PC-3 (cell line): ENCODE results near the gene USF1. TPM values are rescaled to one million over a fixed set of nuclear protein-coding genes. Genes with fewer than 3 reads are reported as not detected.

Experiments
- ATAC-seq: fragments of 200-7000 bp; cut with Tn5 transposase; 2 replicates; pipeline ENCODE4 v1.9.1; 2020; ENCODE audit warnings: mild to moderate bottlenecking, moderate library complexity
- BruUV-seq: library from RNA; stranded (reverse); fragments of 400-500 nt; replicated peaks from 2 replicates; lab custom pipeline; 2021; lab: Mats Ljungman, UMichigan
- CTCF ChIA-PET: fragments of 300-600 bp; sonication (Branson Sonifier 250); formaldehyde crosslinking; loops from one replicate; lab custom pipeline; 2022; ENCODE audit warnings: antibody characterized with exemption; lab: Charles Lee
- POLR2A ChIA-PET: fragments of 300-600 bp; sonication (Branson Sonifier 250); formaldehyde crosslinking; loops from one replicate; lab custom pipeline; 2022; ENCODE audit warnings: antibody characterized with exemption; ENCODE audit not compliant: unreplicated experiment; lab: Charles Lee
- DNase-seq: peaks from one replicate; pipeline ENCODE4 v3.0.0-alpha.2; 2015
- H2AFZ ChIP-seq: fragments of 300-600 bp; sonication (generic); 2 replicates; pipeline ENCODE4 v1.6.0; 2016; ENCODE audit warnings: antibody characterized with exemption, low read length
- H3F3A ChIP-seq: fragments of 300-600 bp; sonication (generic); one replicate; pipeline ENCODE4 v1.6.0; 2017; ENCODE audit warnings: antibody characterized with exemption, low read length, control low read depth, mild to moderate bottlenecking; ENCODE audit not compliant: unreplicated experiment
- H3K27ac ChIP-seq: fragments of 300-600 bp; sonication (generic); 2 replicates; pipeline ENCODE4 v1.5.1; 2016; ENCODE audit warnings: mild to moderate bottlenecking, low read length
- H3K27me3 ChIP-seq: fragments of 300-600 bp; sonication (generic); 2 replicates; pipeline ENCODE4 v1.6.1; 2016; ENCODE audit warnings: low read length, mixed read lengths
- H3K36me3 ChIP-seq: fragments of 300-600 bp; sonication (generic); 2 replicates; pipeline ENCODE4 v1.6.1; 2016; ENCODE audit warnings: low read depth, mixed run types, low read length, mixed read lengths
- H3K4me1 ChIP-seq: fragments of 300-600 bp; sonication (generic); 2 replicates; pipeline ENCODE4 v1.5.1; 2016; ENCODE audit warnings: low read length; ENCODE audit not compliant: insufficient read depth
- H3K4me2 ChIP-seq: fragments of 300-600 bp; sonication (generic); 2 replicates; pipeline ENCODE4 v1.6.0; 2016; ENCODE audit warnings: low read length
- H3K4me3 ChIP-seq: fragments of 300-600 bp; sonication (generic); 2 replicates; pipeline ENCODE4 v1.5.1; 2016; ENCODE audit warnings: mild to moderate bottlenecking, low read length, mixed read lengths
- H3K79me2 ChIP-seq: fragments of 300-600 bp; sonication (generic); 2 replicates; pipeline ENCODE4 v1.6.1; 2017; ENCODE audit warnings: low read length, mixed read lengths
- H3K9ac ChIP-seq: fragments of 300-600 bp; sonication (generic); 2 replicates; pipeline ENCODE4 v1.6.0; 2016; ENCODE audit warnings: mild to moderate bottlenecking, low read length
- H3K9me2 ChIP-seq: fragments of 300-600 bp; sonication (generic); replicated peaks from 2 replicates; pipeline ENCODE4 v1.6.1; 2016; ENCODE audit warnings: mixed run types, low read length, mixed read lengths
- H3K9me3 ChIP-seq: fragments of 300-600 bp; sonication (generic); 2 replicates; pipeline ENCODE4 v1.6.1; 2016; ENCODE audit warnings: low read length, mixed read lengths
- H4K20me1 ChIP-seq: fragments of 300-600 bp; sonication (generic); 2 replicates; pipeline ENCODE4 v1.6.1; 2016; ENCODE audit warnings: low read length, mixed read lengths
- EZH2 ChIP-seq: fragments of 300-600 bp; sonication (generic); IDR thresholded peaks from one replicate; pipeline ENCODE4 v1.6.1; 2017; ENCODE audit warnings: antibody characterized with exemption, mild to moderate bottlenecking, low read length; ENCODE audit not compliant: unreplicated experiment
- EZH2phosphoT487 ChIP-seq: fragments of 300-600 bp; sonication (generic); IDR thresholded peaks from 2 replicates; pipeline ENCODE4 v1.6.1; 2018; ENCODE audit warnings: mild to moderate bottlenecking, antibody characterized with exemption, low read length, borderline replicate concordance
- intact Hi-C: fragments of 100-400 bp; cut with micrococcal nuclease; formaldehyde crosslinking; loops from 2 replicates; pipeline ENCODE4 v1.9.0; 2023
- total RNA-seq: library from RNA; depleted of rRNA; stranded (reverse); fragments of >200 nt; gene quantifications from 2 replicates; pipeline ENCODE4 v1.2.3, GENCODE V29; 2014
- TF ChIP-seq, protein P1 (sequence below): fragments of 300-600 bp; sonication (generic); conservative IDR thresholded peaks from 2 replicates; pipeline ENCODE4 v1.5.1; 2017; ENCODE audit warnings: antibody characterized with exemption, low read depth, mild to moderate bottlenecking, low read length

The USF1 gene
- total RNA-seq, 1 experiment from 2014 or later: 113 TPM

DNA sequence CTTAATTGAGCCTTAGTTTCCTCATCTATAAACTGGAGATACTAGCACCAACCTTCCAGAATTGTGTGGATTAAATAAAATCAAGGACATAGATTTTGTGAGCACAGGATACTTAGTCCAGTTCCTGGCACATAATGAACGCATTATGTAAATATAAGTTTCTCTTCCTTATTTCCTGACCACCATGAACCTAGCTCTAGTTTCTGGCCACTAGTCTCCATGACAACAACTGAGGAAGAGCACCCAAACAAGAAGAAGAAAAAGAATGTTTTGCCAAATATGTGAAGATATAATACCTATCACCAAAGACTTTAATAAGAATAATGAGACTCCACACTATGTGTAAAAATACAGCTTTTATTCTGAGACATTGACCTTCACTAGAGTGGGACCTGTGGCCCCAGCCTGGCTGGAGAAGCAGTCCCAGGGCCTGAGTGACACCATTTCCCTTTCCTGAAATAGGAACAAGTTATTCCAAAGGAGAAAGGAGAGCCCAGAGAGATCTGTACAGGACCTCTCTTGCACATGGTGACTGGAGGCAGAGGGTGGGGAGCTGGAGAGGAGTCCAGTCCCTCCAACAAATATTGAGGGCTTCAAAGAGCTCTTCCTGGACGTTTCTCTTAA is 940 bp upstream of the USF1 start:
- POLR2A ChIA-PET: interaction anchor here (0.6 kb wide), 1 partner anchor 130 kb away, joined by 3 read pairs; no protein-coding TSS in a partner anchor
- H3K36me3 ChIP-seq: peaks cover 20% of the 10 kb centered on the region
- CTCF ChIA-PET: no interaction called here
- peaks cover 6% of the 10 kb centered on the region; the same call in 1 of the 2 replicates for H3K9me3 ChIP-seq
- H3K4me2 ChIP-seq: peak overlapping the region; percentile 91
- peaks cover 32% of the 10 kb centered on the region for H3K79me2 ChIP-seq
- peak overlapping the region; percentile 82 for H3K27ac ChIP-seq
- peak overlapping the region; percentile 81 for H3K9ac ChIP-seq
- H3K4me1 ChIP-seq: peaks cover 13% of the 10 kb centered on the region
- no peaks in the 10 kb centered on the region for H3K9me2 ChIP-seq
- ATAC-seq (no peak), DNase-seq (no peak)
- intact Hi-C loops: no loop called here
- H3K4me3 ChIP-seq: peak overlapping the region; percentile 80
- BruUV-seq: no TSS peak
- H3F3A ChIP-seq: no peaks in the 10 kb centered on the region
- no peaks in the 10 kb centered on the region for H4K20me1 ChIP-seq
- TF ChIP-seq EZH2phosphoT487 (no peak), EZH2 (no peak)
- TF ChIP-seq, protein P1, sequence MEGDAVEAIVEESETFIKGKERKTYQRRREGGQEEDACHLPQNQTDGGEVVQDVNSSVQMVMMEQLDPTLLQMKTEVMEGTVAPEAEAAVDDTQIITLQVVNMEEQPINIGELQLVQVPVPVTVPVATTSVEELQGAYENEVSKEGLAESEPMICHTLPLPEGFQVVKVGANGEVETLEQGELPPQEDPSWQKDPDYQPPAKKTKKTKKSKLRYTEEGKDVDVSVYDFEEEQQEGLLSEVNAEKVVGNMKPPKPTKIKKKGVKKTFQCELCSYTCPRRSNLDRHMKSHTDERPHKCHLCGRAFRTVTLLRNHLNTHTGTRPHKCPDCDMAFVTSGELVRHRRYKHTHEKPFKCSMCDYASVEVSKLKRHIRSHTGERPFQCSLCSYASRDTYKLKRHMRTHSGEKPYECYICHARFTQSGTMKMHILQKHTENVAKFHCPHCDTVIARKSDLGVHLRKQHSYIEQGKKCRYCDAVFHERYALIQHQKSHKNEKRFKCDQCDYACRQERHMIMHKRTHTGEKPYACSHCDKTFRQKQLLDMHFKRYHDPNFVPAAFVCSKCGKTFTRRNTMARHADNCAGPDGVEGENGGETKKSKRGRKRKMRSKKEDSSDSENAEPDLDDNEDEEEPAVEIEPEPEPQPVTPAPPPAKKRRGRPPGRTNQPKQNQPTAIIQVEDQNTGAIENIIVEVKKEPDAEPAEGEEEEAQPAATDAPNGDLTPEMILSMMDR: no peak
- no peaks in the 10 kb centered on the region for H3K27me3 ChIP-seq
- H2AFZ ChIP-seq: peak overlapping the region; percentile 94

DNA sequence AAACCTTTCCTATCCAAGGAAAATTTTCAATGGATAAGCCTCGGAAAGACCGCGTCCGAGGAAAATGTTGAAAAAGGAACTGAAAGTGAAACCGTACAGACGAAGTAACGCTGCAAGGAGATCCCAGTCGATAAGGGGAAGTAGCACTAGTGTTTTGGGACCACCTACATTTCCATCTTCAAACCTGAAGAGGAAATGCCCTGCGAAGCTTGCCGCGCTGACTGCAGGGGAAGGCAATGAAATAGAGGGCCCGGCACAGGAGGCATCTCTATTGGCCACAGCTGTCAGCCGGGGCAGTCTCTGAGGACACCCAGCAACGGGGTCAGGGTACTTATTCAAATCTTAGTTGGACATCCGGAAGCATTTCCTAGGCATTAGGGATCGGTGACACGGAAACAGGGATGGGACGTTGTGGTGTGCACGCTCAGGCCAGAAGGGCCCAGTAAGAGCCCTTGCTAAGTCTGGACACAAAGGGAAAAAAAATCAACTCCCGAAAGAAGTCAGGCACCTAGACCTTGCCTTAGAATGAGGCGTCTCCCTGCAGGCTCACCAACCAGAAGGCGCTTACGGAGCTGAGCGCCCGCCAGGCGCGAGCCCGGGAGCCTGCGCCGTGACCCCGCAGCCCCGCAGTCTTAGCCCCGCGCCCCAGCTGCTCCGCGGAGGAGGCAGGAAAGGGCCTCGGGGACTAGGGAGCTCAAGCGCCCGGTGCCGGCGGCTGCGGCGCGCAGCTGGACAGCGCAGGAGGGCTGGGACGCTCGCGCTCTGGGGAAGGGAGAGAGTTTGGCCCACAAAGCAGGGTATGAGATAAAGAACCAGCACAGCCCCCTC is 655 bp downstream of the USF1 start:
- H3K4me2 ChIP-seq: peak overlapping the region; percentile 91
- ATAC-seq (peak; percentile 73), DNase-seq (peak; percentile 73)
- H3F3A ChIP-seq: no peaks in the 10 kb centered on the region
- ChIA-PET CTCF (interaction anchor here (2.2 kb wide), 1 partner anchor 48 kb away, joined by 8 read pairs; no protein-coding TSS in a partner anchor), POLR2A (interaction anchor here (0.6 to 1.0 kb wide), 3 partner anchors 24 to 54 kb away, joined by 5 to 12 read pairs (median 6); partner anchors contain the start of gene F11R)
- peak overlapping the region; percentile 81 for H3K9ac ChIP-seq
- peaks cover 32% of the 10 kb centered on the region for H3K79me2 ChIP-seq
- H2AFZ ChIP-seq: peak overlapping the region; percentile 94
- H3K36me3 ChIP-seq: peaks cover 34% of the 10 kb centered on the region
- H3K27ac ChIP-seq: peak overlapping the region; percentile 82
- H3K4me3 ChIP-seq: peak overlapping the region; percentile 80
- TF ChIP-seq EZH2phosphoT487 (no peak), EZH2 (no peak)
- TF ChIP-seq, protein P1: no peak
- H4K20me1 ChIP-seq: no peaks in the 10 kb centered on the region
- H3K27me3 ChIP-seq: no peaks in the 10 kb centered on the region
- peaks cover 6% of the 10 kb centered on the region; the same call in 1 of the 2 replicates for H3K9me3 ChIP-seq
- no peaks in the 10 kb centered on the region for H3K9me2 ChIP-seq
- intact Hi-C loops: loop anchor here (1.0 kb wide), 3 partner anchors 23 to 52 kb away; no protein-coding TSS in a partner anchor
- TSS peak; percentile 59 for BruUV-seq
- H3K4me1 ChIP-seq: peaks cover 13% of the 10 kb centered on the region
